Stimulated activated CD4-positive, alpha-beta T cell treated with anti-CD3 and anti-CD28 coated beads, Interleukin-15, amount 100 ng/mL, for 48 hours (primary cell): ENCODE data around the gene CAPZB.

ENCODE experiments used
- DNase-seq, 2 donors: peaks; one replicate each; pipeline ENCODE4 v3.0.0-alpha.2; 2020; ENCODE audit warnings: low read depth in 2 of 2

The CAPZB gene

DNA sequence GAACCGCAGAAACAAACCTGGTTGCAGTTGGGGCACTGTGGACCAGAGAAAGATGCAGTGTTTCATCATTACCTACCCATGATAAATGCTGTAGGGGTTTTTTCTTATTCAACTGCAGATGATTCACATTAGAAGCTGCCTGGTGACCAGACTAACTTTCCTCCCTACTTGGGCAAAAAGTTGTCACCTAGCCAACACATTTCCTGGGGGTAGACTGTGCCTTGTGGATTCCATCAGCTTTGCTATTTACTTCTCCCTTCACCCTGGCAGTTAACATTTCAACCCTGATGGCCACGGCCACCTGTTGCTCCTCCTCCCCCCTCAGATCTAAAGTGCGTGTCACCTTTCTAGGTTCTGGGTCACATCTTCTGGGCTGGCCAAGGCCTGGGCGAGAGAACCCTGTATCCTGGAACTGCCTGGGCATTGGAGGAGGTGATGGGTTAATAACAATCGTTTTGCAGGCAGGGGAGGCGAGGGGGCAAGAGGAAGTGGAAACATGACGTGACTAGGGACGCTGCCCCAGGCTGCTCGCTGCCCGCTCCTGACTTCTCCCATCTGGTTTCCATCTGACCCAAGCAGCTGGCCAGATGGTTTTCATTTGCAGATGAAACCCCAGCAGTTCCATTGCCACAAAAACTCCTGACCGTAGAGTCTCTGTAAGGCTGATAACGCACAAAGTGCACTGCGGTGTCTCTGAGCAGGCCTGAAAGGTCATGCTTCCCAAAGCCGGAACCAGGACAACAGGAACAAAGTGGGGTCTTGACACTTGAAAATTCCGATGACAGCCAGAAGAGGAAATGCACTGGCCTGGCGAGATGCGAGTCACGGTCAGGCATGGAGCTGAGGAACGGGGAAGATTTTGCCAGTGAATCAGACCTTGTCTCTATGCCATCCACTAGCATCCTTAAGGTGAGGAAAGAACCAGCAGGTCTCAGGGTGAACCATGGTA, 36.6 kb downstream of the CAPZB start:
- no peak for DNase-seq

DNA sequence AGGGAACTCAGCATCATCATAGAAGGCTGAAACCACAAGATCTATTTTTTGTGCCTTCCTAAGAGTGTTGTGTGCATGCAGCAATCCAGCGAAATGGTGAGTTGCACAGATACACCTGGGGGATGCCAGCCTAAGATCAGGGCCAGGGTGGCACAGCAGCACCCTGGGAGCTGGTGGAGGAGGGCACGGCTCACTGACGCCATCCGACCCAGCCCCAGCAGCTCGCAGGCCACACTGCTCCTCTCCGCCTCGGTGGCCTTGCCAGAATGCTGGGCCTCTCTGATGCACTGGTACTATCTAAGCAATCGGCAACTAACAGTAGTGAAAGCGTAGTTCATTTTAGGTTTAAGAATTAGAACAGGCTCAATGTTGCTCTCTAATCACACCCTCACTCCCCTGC, 37.8 kb downstream of the CAPZB start:
- no peak for DNase-seq

DNA sequence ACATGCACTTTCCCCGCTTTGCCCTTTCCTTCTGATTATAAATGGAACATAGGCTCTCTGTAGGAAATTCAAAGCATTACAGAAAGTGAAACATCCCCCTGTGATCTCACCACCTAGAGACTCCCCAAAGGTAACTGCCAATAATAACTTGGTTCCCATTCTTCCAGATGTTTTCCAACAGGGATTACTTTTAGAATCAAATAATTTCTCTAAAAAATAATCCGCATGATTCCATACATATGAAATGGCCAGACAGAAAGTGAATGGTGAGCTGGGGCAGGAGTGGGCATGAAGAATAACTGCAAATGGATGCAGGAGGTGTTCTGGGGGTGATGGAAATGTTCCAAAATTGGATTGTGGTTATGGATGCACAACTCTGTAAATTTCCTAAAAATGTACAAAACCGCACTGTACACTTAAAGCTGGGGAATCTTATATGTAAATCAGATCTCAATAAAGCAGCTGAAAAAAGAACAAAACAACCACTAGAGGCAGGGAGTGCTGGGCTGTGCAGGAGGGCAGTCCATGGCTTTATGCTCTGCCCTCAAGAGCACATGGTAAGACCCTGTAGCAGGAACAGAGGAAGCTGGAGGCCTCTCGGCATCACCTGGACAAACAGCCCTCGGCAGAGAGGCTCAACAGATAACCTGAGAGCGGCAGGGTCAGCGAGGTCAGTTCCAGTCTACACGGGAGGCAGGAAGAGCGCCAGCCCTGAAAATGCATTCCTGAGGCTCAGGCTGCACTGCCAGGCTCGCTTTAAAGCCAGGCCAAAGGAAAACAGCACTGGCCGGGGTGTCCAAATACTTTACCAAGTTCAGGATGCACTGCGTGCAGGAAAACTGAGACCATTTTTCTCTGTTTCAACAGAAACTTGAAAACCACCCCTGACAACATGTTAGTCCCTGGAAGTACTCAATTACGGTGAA, 39.7 kb downstream of the CAPZB start:
- DNase-seq = no peak

GRCh38 chr1:19444296-19445021, 40.9 kb downstream of the CAPZB start:
- DNase-seq = no peak

DNA sequence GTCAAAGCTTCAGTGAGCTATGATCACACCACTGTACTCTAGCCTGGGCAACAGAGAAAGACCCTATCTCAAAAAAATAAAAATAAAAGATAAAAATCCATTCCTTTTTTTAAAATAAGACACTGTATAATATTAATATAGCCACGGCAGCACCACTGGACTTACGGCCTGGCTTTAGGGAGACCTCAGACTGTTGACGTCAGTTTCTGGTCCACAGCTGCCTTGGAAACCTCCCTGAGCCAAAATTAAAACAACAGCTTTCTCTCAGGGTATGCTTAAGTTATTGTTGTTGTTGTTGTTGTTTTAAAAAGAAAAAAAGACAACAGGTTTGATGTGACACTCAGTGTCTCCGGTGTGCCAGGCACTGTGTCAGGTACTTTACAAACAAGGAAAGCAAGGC, 42.0 kb downstream of the CAPZB start:
- no peak for DNase-seq

- no peak for DNase-seq
Measured at GRCh38 chr1:19442154-19443096, 42.9 kb downstream of the CAPZB start.

DNA sequence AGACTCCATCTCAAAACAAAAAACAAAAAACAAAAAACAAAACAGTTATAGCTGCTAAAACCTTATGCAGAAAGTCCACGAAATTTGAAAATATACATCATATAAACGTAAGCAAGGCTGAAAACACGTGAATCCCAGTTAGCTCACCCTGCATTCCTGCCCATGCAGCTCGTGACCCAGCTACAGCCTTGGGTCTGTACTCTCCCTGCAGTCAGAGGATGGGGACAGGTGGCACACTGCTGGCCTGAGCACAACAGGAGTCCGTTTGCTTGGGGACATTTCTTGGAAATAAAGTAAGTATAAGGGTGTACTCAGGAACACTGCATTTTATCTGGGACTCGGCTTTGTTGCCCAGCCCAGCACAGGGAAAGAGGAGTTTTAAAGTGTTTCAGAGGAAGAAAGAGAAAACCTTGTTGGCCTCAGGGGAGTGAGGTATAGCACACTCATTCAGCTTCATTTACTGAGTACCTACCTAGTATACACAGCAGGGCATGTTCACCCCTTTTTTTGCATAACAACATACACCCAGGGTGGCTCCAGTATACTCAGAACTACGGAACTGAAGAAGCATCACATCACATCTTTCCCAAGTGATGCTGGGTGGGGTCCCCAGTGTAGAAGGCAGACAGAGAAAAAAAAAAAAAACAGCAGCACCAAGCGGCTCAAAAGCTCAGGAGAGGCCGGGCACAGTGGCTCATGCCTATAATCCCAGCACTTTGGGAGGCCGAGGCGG, 44.1 kb downstream of the CAPZB start:
- no peak for DNase-seq

GRCh38 chr1:19439464-19440171, 45.7 kb downstream of the CAPZB start:
- DNase-seq = no peak

GRCh38 chr1:19438516-19439195, 46.7 kb downstream of the CAPZB start:
- DNase-seq = no peak

GRCh38 chr1:19437891-19438294, 47.4 kb downstream of the CAPZB start:
- no peak for DNase-seq

DNA sequence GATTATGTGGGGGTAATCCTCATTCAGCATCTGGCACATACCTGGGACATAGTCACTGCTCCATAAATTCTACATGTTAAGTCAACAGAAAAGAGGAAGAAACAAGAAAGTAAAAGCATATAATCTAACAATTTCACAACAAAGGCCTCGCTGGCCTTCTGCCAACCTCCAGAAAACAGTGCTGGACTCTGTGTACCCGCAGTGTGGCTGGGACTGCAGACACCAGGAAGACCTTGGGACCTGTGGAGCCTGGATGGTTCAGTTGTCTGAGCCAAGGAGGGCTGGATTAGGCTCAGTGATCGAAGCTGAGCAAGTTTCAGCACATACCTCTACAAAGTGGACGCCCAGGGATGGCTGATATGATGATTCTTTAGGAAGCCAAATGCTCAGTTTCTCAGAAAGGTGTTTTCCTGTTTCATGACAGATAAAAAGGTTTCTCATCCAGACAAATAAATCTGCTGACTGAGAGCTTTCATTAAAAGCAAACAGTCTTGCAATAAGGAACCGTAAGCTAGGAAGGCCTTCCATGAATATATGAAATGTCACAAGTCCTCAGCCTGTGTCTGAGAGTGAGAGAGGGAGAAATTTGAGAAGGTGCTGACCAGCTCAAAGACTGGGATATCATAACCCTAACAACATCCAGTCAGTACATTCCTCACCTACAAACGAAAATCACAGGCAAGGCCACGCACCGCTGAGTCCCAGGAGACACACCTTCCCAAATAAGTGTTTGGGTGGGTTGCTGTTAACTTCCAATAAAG, 48.4 kb downstream of the CAPZB start:
- no peak for DNase-seq

GRCh38 chr1:19435851-19436455, 49.4 kb downstream of the CAPZB start:
- no peak for DNase-seq

- no peak for DNase-seq
Measured at GRCh38 chr1:19435181-19435580, 50.2 kb downstream of the CAPZB start.

DNA sequence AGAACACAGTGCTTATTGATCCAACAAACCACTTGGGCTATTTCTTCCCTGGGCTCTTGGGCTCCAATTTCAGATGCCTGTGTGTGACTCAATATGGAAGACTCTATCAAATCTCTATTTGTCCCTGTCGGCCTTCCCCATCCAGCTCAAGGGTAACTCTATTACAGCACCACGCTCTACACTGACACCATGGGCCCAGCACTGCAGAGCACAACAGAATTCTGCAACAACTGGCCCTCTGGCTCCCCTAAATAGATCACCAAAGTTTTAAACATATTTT, 51.7 kb downstream of the CAPZB start:
- no peak for DNase-seq

DNA sequence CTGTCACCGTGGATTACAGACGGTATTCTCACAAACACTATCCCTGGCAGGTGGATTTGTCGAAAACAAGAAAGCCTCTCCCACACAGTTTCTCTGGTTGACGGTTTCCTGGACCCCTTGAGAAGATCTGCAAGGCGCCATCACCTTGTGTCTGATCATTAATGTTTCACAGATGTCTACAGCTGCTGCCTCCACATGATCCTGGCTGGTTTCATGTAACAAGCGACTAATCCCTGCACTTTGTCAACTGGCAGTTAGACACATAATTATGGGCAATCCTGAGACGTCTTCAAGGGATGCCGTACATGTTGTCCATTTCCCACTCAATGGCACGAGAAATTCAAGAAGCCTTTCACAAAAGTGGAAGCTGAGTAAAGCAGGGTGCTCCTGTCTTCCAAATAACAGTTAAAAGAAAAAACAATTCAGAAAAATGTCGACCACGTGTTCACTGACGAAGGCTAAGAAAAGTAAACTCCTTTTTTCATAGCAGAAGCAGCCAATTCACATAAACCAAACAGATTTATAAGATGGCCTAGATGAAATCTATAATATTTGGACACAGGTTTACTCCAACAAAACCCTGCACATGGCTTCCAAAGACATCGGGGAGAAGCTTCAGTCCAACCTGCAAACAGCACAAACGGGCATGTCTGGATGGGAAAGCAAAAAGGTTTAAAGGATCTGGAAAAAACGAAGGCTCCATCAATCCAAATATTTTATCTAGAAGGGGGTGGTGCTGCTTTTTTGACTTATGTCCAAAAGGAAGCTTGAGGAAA, 52.2 kb downstream of the CAPZB start:
- DNase-seq = no peak

DNA sequence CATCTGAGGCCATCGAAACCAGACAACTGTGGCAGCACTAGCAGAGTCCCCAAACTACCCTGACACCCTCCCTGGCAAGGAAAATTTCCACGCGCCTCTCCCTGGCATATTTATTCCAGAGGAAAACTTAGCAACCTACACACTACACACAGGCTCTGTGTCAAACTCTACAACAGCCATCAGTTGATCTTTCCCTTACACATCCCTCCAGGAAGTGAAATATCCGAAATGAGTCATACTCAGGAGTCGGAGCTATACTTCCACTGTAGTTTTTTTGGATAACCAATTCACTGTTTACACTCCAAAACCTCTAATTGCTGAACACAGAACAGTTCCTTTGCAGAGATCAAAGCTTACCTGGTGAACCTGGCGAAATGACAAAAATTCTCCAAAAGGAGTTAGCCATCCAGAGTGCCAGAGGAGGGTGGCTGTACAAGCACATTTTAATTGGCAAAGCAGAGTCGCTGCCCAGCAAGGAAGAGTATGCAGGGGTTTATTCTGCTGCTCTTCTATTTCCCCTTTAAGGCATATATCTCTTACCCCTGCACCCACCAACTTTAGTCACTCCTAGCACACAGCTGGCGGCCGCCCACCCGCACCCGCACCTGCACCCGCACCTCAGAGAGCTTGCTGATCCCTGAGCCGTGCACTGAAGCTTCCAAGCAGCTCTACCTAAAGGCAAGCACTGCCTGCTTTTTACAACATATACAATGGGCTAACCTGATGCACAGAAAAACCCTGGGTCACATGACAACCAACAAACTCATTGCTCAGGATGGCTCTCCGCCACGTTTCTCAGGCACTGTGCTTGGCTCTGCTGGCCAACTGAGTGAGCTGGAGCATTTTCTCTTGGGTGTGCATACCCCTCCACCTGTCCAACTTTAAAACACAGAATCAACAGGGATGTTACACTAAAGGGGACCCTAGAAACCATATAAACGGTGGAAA, 54.9 kb downstream of the CAPZB start:
- DNase-seq = no peak
